ENCODE results near the gene MYRIP. TPM values are rescaled to one million over a fixed set of nuclear protein-coding genes. Genes with fewer than 3 reads are reported as not detected.

MYRIP gene
- polyA plus RNA-seq, 1 of the 3 experiments (the other 2 are of a cell fraction) = 1.2 TPM

DNA sequence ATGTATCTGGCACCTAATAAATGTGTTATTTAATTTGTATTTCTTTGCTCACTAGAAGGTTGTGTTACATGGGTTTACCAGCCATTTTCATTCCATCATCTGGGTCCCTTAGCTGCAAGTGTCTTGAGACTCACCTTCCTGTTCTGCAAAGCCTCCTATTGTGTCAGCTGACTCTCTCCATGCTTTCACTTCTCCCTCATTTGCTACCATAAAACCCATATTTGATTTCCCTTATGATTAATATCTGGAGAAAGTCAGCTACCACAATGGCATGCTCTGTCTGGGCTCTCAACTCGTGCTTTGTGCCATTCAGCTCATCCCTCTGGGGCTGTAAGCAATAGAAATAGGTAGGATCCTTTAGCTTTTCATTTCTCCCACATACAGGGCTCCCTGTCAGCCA is 420.6 kb downstream of the MYRIP start (continued):
- TF ChIP-seq, protein P1, sequence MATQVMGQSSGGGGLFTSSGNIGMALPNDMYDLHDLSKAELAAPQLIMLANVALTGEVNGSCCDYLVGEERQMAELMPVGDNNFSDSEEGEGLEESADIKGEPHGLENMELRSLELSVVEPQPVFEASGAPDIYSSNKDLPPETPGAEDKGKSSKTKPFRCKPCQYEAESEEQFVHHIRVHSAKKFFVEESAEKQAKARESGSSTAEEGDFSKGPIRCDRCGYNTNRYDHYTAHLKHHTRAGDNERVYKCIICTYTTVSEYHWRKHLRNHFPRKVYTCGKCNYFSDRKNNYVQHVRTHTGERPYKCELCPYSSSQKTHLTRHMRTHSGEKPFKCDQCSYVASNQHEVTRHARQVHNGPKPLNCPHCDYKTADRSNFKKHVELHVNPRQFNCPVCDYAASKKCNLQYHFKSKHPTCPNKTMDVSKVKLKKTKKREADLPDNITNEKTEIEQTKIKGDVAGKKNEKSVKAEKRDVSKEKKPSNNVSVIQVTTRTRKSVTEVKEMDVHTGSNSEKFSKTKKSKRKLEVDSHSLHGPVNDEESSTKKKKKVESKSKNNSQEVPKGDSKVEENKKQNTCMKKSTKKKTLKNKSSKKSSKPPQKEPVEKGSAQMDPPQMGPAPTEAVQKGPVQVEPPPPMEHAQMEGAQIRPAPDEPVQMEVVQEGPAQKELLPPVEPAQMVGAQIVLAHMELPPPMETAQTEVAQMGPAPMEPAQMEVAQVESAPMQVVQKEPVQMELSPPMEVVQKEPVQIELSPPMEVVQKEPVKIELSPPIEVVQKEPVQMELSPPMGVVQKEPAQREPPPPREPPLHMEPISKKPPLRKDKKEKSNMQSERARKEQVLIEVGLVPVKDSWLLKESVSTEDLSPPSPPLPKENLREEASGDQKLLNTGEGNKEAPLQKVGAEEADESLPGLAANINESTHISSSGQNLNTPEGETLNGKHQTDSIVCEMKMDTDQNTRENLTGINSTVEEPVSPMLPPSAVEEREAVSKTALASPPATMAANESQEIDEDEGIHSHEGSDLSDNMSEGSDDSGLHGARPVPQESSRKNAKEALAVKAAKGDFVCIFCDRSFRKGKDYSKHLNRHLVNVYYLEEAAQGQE (IDR thresholded peaks at IDR 0.05; ENCODE audit: low read depth, low read length) = no peak
- no peak for TF ChIP-seq MXI1 (IDR thresholded peaks at IDR 0.05; ENCODE audit: low read depth, low read length)
- TF ChIP-seq, protein P2, sequence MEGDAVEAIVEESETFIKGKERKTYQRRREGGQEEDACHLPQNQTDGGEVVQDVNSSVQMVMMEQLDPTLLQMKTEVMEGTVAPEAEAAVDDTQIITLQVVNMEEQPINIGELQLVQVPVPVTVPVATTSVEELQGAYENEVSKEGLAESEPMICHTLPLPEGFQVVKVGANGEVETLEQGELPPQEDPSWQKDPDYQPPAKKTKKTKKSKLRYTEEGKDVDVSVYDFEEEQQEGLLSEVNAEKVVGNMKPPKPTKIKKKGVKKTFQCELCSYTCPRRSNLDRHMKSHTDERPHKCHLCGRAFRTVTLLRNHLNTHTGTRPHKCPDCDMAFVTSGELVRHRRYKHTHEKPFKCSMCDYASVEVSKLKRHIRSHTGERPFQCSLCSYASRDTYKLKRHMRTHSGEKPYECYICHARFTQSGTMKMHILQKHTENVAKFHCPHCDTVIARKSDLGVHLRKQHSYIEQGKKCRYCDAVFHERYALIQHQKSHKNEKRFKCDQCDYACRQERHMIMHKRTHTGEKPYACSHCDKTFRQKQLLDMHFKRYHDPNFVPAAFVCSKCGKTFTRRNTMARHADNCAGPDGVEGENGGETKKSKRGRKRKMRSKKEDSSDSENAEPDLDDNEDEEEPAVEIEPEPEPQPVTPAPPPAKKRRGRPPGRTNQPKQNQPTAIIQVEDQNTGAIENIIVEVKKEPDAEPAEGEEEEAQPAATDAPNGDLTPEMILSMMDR (IDR thresholded peaks at IDR 0.05) = no peak
- TF ChIP-seq, protein P3, sequence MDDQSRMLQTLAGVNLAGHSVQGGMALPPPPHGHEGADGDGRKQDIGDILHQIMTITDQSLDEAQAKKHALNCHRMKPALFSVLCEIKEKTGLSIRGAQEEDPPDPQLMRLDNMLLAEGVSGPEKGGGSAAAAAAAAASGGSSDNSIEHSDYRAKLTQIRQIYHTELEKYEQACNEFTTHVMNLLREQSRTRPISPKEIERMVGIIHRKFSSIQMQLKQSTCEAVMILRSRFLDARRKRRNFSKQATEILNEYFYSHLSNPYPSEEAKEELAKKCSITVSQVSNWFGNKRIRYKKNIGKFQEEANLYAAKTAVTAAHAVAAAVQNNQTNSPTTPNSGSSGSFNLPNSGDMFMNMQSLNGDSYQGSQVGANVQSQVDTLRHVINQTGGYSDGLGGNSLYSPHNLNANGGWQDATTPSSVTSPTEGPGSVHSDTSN (IDR thresholded peaks at IDR 0.05) = no peak
- no peak for TF ChIP-seq NFIC (IDR thresholded peaks at IDR 0.05; ENCODE audit: borderline replicate concordance)
- TF ChIP-seq EZH2phosphoT487 (IDR thresholded peaks at IDR 0.05; ENCODE audit: borderline replicate concordance, low read depth) = no peak
- no peak for TF ChIP-seq RXRA (IDR thresholded peaks at IDR 0.05; ENCODE audit: borderline replicate concordance, low read depth)
- no peak for TF ChIP-seq FOXJ3 (CRISPR knock-in tag; IDR thresholded peaks at IDR 0.05)

DNA sequence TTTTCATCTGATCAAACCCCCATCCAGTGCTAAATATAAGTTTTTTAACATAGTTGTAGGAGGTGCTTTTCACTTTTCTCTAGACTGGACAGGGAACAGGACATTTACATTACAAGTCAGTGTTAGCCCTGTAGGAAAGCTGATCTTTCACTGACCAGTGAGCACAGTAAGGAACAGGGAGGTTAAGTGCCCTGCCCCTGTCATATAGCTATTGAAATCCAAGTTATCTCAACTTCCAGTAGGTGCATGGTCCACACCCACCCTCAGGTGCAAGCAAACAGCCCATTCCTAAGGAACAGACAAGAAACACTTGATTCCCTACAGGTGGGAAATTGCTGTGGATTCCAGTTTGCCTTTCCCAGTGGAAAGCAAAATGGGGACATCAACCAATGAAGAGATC is 421.0 kb downstream of the MYRIP start:
- no peaks in the 10 kb centered on the region for H3K9me3 ChIP-seq
- CTCF ChIA-PET = interaction anchor here (0.9 to 1.9 kb wide), 4 partner anchors 8 to 87 kb away, joined by 3 to 7 read pairs (median 6); partner anchors contain the start of gene EIF1B
- H3K27me3 ChIP-seq (ENCODE audit: insufficient read depth) = no peaks in the 10 kb centered on the region
- no peaks in the 10 kb centered on the region for H4K20me1 ChIP-seq (ENCODE audit: insufficient read depth)
- H2AFZ ChIP-seq (ENCODE audit: low read depth) = no peak overlapping the region
- no peak overlapping the region for H3K4me2 ChIP-seq
- H3K4me1 ChIP-seq (ENCODE audit: control insufficient read depth in 1 of 2, insufficient read depth in 2 of 2, low read depth in 1 of 2, low read length in 1 of 2) = peaks cover 0 to 8% of the 10 kb centered on the region in 2 experiments; a peak in 1 of 4 replicates
- no peaks in the 10 kb centered on the region for H3K79me2 ChIP-seq (ENCODE audit: insufficient read depth)
- H3K27ac ChIP-seq (ENCODE audit: low read depth in 2 of 2, low read length in 1 of 2) = no peak overlapping the region
- H3K36me3 ChIP-seq (replicated peaks in 1 of 2; ENCODE audit: control insufficient read depth in 1 of 2, insufficient read depth in 2 of 2, low read length in 1 of 2) = no peaks in the 10 kb centered on the region
- no peaks in the 10 kb centered on the region for H3F3A ChIP-seq (replicated peaks; ENCODE audit: insufficient read depth)
- no peaks in the 10 kb centered on the region for H3K9me2 ChIP-seq
- H3K9ac ChIP-seq = no peak overlapping the region
- DNase-seq = no peak
- no peak overlapping the region for H3K4me3 ChIP-seq (ENCODE audit: low read depth in 2 of 2, low read length in 1 of 2)
- TF ChIP-seq TCF12 (IDR thresholded peaks at IDR 0.05) (no peak), MXI1 (IDR thresholded peaks at IDR 0.05; ENCODE audit: low read depth, low read length) (no peak), JUND (IDR thresholded peaks at IDR 0.05) (no peak), ELF1 (IDR thresholded peaks at IDR 0.05) (no peak), NFIC (IDR thresholded peaks at IDR 0.05; ENCODE audit: borderline replicate concordance) (no peak), NRF1 (IDR thresholded peaks at IDR 0.05; ENCODE audit: low read depth, low read length) (no peak), RXRA (IDR thresholded peaks at IDR 0.05; ENCODE audit: borderline replicate concordance, low read depth) (no peak), MEF2A (IDR thresholded peaks at IDR 0.05; ENCODE audit: borderline replicate concordance, low read depth) (no peak), EZH2phosphoT487 (IDR thresholded peaks at IDR 0.05; ENCODE audit: borderline replicate concordance, low read depth) (no peak), GATA2 (CRISPR knock-in tag; IDR thresholded peaks at IDR 0.05) (no peak)
- TF ChIP-seq, protein P4, sequence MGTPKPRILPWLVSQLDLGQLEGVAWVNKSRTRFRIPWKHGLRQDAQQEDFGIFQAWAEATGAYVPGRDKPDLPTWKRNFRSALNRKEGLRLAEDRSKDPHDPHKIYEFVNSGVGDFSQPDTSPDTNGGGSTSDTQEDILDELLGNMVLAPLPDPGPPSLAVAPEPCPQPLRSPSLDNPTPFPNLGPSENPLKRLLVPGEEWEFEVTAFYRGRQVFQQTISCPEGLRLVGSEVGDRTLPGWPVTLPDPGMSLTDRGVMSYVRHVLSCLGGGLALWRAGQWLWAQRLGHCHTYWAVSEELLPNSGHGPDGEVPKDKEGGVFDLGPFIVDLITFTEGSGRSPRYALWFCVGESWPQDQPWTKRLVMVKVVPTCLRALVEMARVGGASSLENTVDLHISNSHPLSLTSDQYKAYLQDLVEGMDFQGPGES (IDR thresholded peaks at IDR 0.05; ENCODE audit: low read depth, low read length) = no peak
- TF ChIP-seq, protein P5, sequence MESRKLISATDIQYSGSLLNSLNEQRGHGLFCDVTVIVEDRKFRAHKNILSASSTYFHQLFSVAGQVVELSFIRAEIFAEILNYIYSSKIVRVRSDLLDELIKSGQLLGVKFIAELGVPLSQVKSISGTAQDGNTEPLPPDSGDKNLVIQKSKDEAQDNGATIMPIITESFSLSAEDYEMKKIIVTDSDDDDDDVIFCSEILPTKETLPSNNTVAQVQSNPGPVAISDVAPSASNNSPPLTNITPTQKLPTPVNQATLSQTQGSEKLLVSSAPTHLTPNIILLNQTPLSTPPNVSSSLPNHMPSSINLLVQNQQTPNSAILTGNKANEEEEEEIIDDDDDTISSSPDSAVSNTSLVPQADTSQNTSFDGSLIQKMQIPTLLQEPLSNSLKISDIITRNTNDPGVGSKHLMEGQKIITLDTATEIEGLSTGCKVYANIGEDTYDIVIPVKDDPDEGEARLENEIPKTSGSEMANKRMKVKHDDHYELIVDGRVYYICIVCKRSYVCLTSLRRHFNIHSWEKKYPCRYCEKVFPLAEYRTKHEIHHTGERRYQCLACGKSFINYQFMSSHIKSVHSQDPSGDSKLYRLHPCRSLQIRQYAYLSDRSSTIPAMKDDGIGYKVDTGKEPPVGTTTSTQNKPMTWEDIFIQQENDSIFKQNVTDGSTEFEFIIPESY (IDR thresholded peaks at IDR 0.05; ENCODE audit: borderline replicate concordance, low read depth) = no peak
- TF ChIP-seq, protein P6, sequence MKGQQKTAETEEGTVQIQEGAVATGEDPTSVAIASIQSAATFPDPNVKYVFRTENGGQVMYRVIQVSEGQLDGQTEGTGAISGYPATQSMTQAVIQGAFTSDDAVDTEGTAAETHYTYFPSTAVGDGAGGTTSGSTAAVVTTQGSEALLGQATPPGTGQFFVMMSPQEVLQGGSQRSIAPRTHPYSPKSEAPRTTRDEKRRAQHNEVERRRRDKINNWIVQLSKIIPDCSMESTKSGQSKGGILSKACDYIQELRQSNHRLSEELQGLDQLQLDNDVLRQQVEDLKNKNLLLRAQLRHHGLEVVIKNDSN (IDR thresholded peaks at IDR 0.05; ENCODE audit: borderline replicate concordance, low read depth) = no peak
- TF ChIP-seq, protein P2 (IDR thresholded peaks at IDR 0.05) = no peak
- POLR2A ChIA-PET = no interaction called here

Data from SK-N-SH (cell line).